GM23338 (cell line): ENCODE data around the gene STX1B. TPM values are rescaled to one million over a fixed set of nuclear protein-coding genes. Genes with fewer than 3 reads are reported as not detected.

Experiments used
- ATAC-seq: fragments of 200-7000 bp; cut with Tn5 transposase; 3 replicates; pipeline ENCODE4 v1.9.1; 2020
- DNase-seq: peaks from one replicate; pipeline ENCODE4 v3.0.0-alpha.2; 2015; ENCODE audit warnings: low spot score
- H2AFZ ChIP-seq: fragments of 200-600 bp; sonication (generic); 2 replicates; pipeline ENCODE4 v1.8.0; 2016; ENCODE audit warnings: antibody characterized with exemption, mild to moderate bottlenecking, moderate library complexity
- H3F3A ChIP-seq: fragments of 200-600 bp; sonication (generic); replicated peaks from 2 replicates; pipeline ENCODE4 v1.8.0; 2017; ENCODE audit warnings: antibody characterized with exemption, mixed run types, low read depth
- H3K27ac ChIP-seq: fragments of 200-600 bp; sonication (generic); 2 replicates; pipeline ENCODE4 v1.6.1; 2016; ENCODE audit warnings: low read depth
- H3K27me3 ChIP-seq: fragments of 200-600 bp; sonication (generic); 2 replicates; pipeline ENCODE4 v1.8.0; 2016; ENCODE audit warnings: mild to moderate bottlenecking, mixed run types, moderate library complexity; ENCODE audit not compliant: insufficient read depth
- H3K36me3 ChIP-seq: fragments of 200-600 bp; sonication (generic); 2 replicates; pipeline ENCODE4 v1.8.0; 2016; ENCODE audit warnings: mild to moderate bottlenecking; ENCODE audit not compliant: insufficient read depth
- H3K4me1 ChIP-seq: fragments of 200-600 bp; sonication (generic); 2 replicates; pipeline ENCODE4 v1.8.0; 2016; ENCODE audit warnings: mild to moderate bottlenecking, moderate library complexity; ENCODE audit not compliant: insufficient read depth
- H3K4me2 ChIP-seq: fragments of 200-600 bp; sonication (generic); 2 replicates; pipeline ENCODE4 v1.7.1; 2017; ENCODE audit warnings: mixed run types
- H3K4me3 ChIP-seq: fragments of 200-600 bp; sonication (generic); 2 replicates; pipeline ENCODE4 v1.6.1; 2016; ENCODE audit warnings: mixed run types
- H3K79me2 ChIP-seq: fragments of 200-600 bp; sonication (generic); replicated peaks from 2 replicates; pipeline ENCODE4 v1.8.0; 2017; ENCODE audit warnings: mild to moderate bottlenecking; ENCODE audit not compliant: insufficient read depth
- H3K9me2 ChIP-seq: fragments of 200-600 bp; sonication (generic); 2 replicates; pipeline ENCODE4 v1.8.0; 2017; ENCODE audit not compliant: insufficient read depth
- H4K20me1 ChIP-seq: fragments of 200-600 bp; sonication (generic); replicated peaks from 2 replicates; pipeline ENCODE4 v1.8.0; 2017; ENCODE audit warnings: mild to moderate bottlenecking; ENCODE audit not compliant: insufficient read depth
- H3K27ac Mint-ChIP-seq: 2 replicates; pipeline ENCODE4 v1.8.0; 2020; ENCODE audit warnings: inconsistent platforms, mild to moderate bottlenecking, moderate library complexity, mixed read lengths
- H3K27me3 Mint-ChIP-seq: 3 replicates; pipeline ENCODE4 v1.8.0; 2022; ENCODE audit warnings: low read depth, mild to moderate bottlenecking, moderate library complexity, mixed read lengths, inconsistent platforms; ENCODE audit not compliant: insufficient read depth, poor library complexity
- H3K36me3 Mint-ChIP-seq: 3 replicates; pipeline ENCODE4 v1.8.0; 2021; ENCODE audit warnings: low read depth, mild to moderate bottlenecking, inconsistent platforms, moderate library complexity, mixed read lengths
- H3K4me1 Mint-ChIP-seq: 3 replicates; pipeline ENCODE4 v1.8.0; 2020; ENCODE audit warnings: mild to moderate bottlenecking, inconsistent platforms, mixed read lengths
- H3K4me3 Mint-ChIP-seq: 3 replicates; pipeline ENCODE4 v1.8.0; 2021; ENCODE audit warnings: moderate library complexity, mild to moderate bottlenecking, inconsistent platforms, mixed read lengths
- H3K9me3 Mint-ChIP-seq: 3 replicates; pipeline ENCODE4 v1.8.0; 2020; ENCODE audit warnings: moderate library complexity, mild to moderate bottlenecking, inconsistent platforms, mixed read lengths
- CREB1 ChIP-seq: fragments of 250-450 bp; sonication (Bioruptor Pico); IDR thresholded peaks from 2 replicates; pipeline ENCODE4 v1.5.0; 2020; ENCODE audit warnings: low read depth, mild to moderate bottlenecking, moderate library complexity
- CTCF ChIP-seq, 2 experiments: fragments of 200-600 bp in 1 of 2; sonication (generic) in 1 of 2; conservative IDR thresholded peaks; 2 replicates each; pipeline versions ENCODE4 v1.5.1 to v1.6.1; 2016 to 2017; ENCODE audit warnings: antibody characterized with exemption in 2 of 2, low read depth in 2 of 2, mild to moderate bottlenecking in 2 of 2, moderate library complexity in 1 of 2
- ETS1 ChIP-seq: IDR thresholded peaks from 2 replicates; pipeline ENCODE4 v1.6.1; 2016; ENCODE audit warnings: antibody characterized with exemption
- EZH2 ChIP-seq: fragments of 200-600 bp; sonication (generic); IDR thresholded peaks from one replicate; pipeline ENCODE4 v1.8.0; 2017; ENCODE audit warnings: antibody characterized with exemption, mild to moderate bottlenecking, low read depth; ENCODE audit not compliant: unreplicated experiment
- EZH2phosphoT487 ChIP-seq: fragments of 200-600 bp; sonication (generic); IDR thresholded peaks from one replicate; pipeline ENCODE4 v1.8.1; 2018; ENCODE audit warnings: antibody characterized with exemption; ENCODE audit not compliant: unreplicated experiment
- JUNB ChIP-seq: IDR thresholded peaks from one replicate; pipeline ENCODE4 v1.6.1; 2016; ENCODE audit warnings: antibody characterized with exemption; ENCODE audit not compliant: unreplicated experiment
- NANOG ChIP-seq: IDR thresholded peaks from 2 replicates; pipeline ENCODE4 v1.6.1; 2016; ENCODE audit warnings: antibody characterized with exemption, borderline replicate concordance
- POLR2AphosphoS5 ChIP-seq: IDR thresholded peaks from 2 replicates; pipeline ENCODE4 v1.6.1; 2016; ENCODE audit warnings: antibody characterized with exemption, low read depth
- REST ChIP-seq: IDR thresholded peaks from one replicate; pipeline ENCODE4 v1.6.1; 2018; ENCODE audit warnings: antibody characterized with exemption; ENCODE audit not compliant: unreplicated experiment
- STAT1 ChIP-seq: IDR thresholded peaks from one replicate; pipeline ENCODE4 v1.6.1; 2016; ENCODE audit warnings: antibody characterized with exemption; ENCODE audit not compliant: unreplicated experiment
- ZNF114 ChIP-seq: fragments of 250-450 bp; sonication (Bioruptor Pico); IDR thresholded peaks from 2 replicates; pipeline ENCODE4 v1.5.0; 2020; ENCODE audit warnings: mild to moderate bottlenecking, moderate library complexity
- ZNF462 ChIP-seq: fragments of 250-450 bp; sonication (Bioruptor Pico); IDR thresholded peaks from 2 replicates; pipeline ENCODE4 v1.5.0; 2020; ENCODE audit warnings: mild to moderate bottlenecking, moderate library complexity
- polyA plus RNA-seq: library from polyadenylated mRNA; unstranded; fragments of >200 nt; fragmentation: Nextera tagmentation; extraction: Ambion mirVana; gene quantifications from 2 replicates; pipeline ENCODE4 v1.2.1, GENCODE V29; 2016
- total RNA-seq: library from RNA; depleted of rRNA; stranded (reverse); fragments of >200 nt; shearing (Covaris generic); gene quantifications from 2 replicates; pipeline ENCODE4 v1.2.3, GENCODE V29; 2014

The STX1B gene
- total and polyA plus RNA-seq, 2 experiments from 2014 or later = 1.7 to 9.5 TPM

- peaks cover 7% of the 10 kb centered on the region for H3F3A ChIP-seq
- H3K4me3 ChIP-seq = no peak overlapping the region
- H3K36me3 ChIP-seq = peaks cover 5% of the 10 kb centered on the region; the same call in 1 of the 2 replicates
- TF ChIP-seq CTCF (conservative IDR thresholded peaks at IDR 0.05; ENCODE audit: low read depth in 2 of 2) = no peak
- TF ChIP-seq ZNF462 (CRISPR knock-in tag) = no peak
- TF ChIP-seq CREB1 (CRISPR knock-in tag) = no peak
- no peak for TF ChIP-seq ETS1
- no peak for TF ChIP-seq NANOG
- TF ChIP-seq EZH2 = no peak
- no peak for TF ChIP-seq JUNB
- TF ChIP-seq ZNF114 (CRISPR knock-in tag) = no peak
- no peak for TF ChIP-seq REST
- TF ChIP-seq EZH2phosphoT487 = no peak
- no peak for TF ChIP-seq POLR2AphosphoS5
- TF ChIP-seq STAT1 = no peak
- H3K79me2 ChIP-seq = no peaks in the 10 kb centered on the region
- H3K9me2 ChIP-seq = no peaks in the 10 kb centered on the region
- Mint-ChIP-seq H3K36me3 (peaks cover 48% of the 10 kb centered on the region), H3K4me3 (no peak overlapping the region), H3K4me1 (peaks cover 2% of the 10 kb centered on the region; the same call in 2 of the 3 replicates), H3K9me3 (peaks cover 2% of the 10 kb centered on the region; the same call in 1 of the 3 replicates), H3K27ac (no peak overlapping the region), H3K27me3 (peaks cover 16% of the 10 kb centered on the region)
- H3K4me1 ChIP-seq = no peaks in the 10 kb centered on the region
- DNase-seq = no peak
- H4K20me1 ChIP-seq = peaks cover 16% of the 10 kb centered on the region
- no peak overlapping the region for H3K4me2 ChIP-seq
- H3K27ac ChIP-seq = no peak overlapping the region
- H2AFZ ChIP-seq = no peak overlapping the region
- H3K27me3 ChIP-seq = no peaks in the 10 kb centered on the region
- no peak for ATAC-seq
These were observed 29.5 kb downstream of the STX1B start for GRCh38 chr16:30980959-30981358.
